NCI-H2029 (cell line): ENCODE results near the gene AMDHD2.
A peak's percentile ranks its signal among the peaks of the same experiment; 100 is the strongest.
"Not testable (repeated sequence)": the region's sequence is repeated elsewhere in the genome, so short reads cannot be mapped to it uniquely, and the experiment has no call there.

Experiments used
- DNase-seq: peaks from one replicate; lab custom pipeline; 2025; lab: John Stamatoyannopoulos, UW

Gene AMDHD2

DNA sequence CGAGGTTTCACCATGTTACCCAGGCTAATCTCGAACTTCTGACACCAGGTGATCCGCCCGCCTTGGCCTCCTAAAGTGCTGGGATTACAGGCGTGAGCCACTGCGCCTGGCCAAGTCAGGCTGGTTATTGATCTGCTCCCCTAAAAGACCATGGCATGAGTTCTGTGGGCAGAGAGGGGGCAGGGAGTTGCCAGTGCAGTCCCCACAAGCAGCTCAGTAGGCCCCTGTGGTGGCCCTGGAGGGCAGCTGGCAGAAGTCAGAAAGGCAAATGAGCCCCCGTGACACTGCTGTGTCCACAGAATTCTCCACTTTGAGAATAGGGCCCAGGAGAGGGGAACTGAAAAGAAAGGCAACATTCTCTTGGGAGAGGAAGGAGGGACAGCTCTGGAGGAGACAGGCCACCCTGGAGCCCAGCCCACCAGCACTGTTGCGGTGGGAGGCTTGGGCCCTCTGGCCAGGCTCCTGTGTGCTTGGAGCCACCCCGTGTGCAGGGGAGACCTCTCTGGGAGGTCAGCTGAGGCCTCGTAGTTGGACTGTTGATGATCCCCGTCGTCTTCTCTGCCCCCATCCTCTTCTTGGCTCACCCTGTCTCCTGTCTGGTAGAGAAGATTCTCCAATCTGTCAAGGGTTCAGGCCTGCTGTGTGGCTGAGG lies 2.1 kb upstream of the AMDHD2 start:
- no peak for DNase-seq

DNA sequence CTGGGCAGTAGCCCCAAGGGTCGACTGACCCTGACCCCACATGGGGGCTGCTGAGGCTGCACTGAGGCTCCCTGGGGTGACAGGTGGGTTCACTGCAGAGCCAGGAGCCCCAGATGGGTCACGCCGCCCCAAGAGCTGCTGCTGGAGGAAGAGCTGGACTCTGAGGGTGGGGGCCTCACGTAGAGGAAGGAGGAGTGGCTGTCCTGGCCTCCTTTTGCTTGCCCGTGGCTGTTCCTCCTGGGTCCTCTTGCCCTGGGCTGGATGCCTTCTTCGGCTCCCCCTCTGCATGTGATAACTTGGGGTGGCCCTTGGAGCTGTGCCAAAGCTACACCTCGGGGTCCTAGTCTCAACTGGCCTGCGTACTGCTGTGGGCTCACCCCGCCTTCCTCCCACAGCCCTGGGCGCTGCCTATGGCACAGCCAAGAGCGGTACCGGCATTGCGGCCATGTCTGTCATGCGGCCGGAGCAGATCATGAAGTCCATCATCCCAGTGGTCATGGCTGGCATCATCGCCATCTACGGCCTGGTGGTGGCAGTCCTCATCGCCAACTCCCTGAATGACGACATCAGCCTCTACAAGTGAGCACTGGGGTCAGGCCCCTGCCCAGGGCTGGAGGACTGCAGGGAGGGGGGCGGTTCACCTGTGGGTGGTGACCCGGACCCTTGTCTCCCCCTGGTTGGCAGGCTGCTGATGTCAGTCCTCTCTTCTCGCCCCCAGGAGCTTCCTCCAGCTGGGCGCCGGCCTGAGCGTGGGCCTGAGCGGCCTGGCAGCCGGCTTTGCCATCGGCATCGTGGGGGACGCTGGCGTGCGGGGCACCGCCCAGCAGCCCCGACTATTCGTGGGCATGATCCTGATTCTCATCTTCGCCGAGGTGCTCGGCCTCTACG lies 1.1 kb upstream of the AMDHD2 start:
- no peak for DNase-seq

DNA sequence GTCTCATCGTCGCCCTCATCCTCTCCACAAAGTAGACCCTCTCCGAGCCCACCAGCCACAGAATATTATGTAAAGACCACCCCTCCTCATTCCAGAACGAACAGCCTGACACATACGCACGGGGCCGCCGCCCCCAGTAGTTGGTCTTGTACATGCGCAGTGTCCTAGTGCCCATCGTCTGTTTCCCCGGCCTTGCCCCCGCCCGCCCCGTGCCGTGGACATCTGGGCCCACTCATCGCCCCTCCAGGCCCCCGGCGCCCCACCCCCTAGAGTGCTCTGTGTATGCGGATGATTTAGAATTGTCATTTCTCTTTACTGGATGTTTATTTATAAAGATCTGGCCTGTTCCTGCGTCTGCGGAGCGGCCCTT lies 475 bp upstream of the AMDHD2 start:
- no peak for DNase-seq

DNA sequence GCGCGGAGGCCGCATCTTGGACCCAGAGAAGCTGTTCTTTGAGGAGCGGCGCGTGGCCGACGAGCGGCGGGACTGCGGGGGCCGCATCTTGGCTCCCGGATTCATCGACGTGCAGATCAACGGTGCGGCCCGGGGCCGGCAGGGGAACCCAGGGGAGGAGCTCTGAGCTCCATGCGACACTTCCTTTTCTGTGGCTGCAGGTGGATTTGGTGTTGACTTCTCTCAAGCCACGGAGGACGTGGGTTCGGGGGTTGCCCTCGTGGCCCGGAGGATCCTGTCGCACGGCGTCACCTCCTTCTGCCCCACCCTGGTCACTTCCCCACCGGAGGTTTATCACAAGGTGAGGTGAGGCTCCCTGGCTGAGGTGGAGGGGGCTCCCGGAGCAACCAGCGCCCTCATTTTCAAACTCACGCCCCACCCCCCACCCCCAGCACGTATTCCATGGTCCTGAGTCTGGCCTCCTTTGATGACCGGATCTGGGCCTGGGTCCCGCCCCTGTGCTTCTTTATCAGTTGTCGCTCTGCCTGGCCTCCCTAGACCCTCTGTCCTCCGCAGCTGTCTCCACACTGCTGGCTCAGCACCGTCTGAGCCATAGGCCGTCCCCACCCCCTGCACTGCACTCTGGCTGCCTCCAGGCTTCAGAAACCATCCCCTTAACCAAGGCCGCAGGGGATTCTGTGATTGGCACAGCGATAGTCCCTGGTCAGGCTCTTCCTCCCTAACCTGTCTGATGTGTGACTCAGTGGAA lies 787 bp downstream of the AMDHD2 start:
- no peak for DNase-seq

DNA sequence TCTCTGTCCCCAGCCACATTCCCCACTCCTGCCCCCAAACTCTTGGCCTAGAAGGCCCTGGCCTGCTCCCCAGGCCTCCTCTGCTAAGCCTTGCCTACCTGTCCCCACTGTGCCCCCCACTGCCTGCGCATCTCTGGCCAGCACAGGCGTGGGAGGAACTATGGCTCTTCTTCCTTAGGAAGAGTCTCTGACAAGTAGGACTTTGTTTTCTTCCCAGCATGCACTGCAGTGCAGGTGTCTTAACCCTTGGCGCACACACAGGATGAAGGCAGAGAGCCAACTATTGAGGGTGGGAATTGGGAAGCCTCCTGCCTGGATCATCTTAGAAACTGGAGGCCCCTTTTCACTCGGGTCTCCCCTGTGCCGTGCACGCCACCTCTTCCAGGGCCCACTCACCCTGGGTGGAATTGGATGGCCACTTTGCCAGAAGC lies 3.6 kb downstream of the AMDHD2 start:
- no peak for DNase-seq

DNA sequence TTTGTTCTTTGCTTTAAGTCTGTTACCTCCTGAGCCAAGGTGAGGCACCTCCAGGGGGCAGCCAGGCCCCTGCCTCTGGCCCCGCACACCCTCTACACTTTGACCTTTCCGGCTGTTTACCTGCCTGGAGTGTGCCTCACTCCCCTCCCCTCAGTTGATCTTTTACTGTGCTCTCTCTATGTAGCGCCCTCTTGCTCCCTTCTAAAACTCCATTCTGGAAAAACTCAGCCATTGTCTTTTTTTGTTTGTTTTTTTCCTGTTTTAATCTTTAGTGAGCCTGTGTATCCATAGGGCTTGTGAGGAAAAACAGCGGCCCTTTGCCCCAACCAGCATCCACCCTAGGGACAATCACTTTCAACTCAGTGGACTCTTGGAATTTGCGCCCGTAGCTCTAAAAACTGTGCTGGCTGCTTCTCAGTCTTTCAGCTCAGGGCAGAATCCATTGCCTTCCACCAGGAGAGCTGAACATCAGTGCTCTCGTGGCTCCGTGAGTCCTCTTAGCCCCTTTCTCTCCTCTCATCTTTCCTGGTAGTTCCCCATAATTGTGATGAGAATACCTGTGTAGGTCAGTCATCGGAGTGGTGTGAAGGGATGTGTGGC lies 4.3 kb downstream of the AMDHD2 start:
- no peak for DNase-seq

DNA sequence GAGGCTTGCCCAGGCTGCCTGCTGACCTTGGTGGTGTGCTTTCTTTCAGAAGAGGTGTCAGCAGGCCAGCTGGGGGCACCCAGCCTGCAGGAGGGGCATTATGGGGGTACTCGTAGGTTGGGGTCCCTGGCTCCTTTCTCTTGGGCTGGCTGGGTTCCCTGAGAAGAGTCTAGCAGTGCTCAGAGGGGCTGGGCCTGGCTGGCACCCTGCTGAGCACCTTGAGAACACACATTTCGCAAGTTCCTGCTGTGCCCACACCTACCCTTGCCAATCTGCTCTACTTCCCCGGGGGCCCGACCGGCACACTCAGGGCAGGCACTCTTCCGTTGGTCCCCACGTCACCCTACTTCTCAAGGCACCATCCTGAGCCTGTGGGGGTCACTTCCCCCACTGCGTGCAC lies 6.0 kb downstream of the AMDHD2 start:
- no peak for DNase-seq

DNA sequence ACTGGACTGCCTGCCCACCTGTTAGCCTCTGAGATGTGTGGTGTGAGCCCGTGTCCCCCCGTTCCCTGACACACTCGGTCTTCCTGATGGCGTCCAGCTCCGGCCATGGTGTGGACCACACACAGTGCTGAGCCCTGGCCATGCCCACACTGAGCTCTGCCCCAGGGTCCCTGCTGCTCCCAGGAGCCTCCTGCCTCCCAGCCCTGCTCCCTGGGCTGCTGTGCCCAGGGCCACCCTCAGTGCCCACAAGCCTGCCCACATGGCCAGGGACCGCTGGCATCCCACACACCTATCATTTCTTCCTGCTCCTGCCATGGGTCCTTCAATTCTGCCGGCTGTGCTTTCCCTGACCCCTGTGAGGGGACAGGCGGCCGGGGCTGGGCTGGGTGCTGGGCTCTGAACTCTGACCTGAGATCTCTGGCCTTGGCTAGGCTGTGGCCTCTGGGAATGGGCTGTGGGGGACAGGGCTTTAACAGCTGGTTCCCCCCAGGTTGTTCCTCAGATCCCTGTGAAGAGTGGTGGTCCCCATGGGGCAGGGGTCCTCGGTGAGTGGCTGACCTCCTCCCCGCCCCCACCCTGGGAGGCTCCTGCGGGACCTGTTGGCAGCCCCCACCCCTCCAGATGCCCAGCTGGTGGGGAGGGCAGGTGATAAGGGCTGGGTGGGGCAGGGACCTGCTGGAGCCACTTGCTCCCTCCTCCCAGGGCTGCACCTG lies 7.1 kb downstream of the AMDHD2 start:
- DNase-seq = no peak

DNA sequence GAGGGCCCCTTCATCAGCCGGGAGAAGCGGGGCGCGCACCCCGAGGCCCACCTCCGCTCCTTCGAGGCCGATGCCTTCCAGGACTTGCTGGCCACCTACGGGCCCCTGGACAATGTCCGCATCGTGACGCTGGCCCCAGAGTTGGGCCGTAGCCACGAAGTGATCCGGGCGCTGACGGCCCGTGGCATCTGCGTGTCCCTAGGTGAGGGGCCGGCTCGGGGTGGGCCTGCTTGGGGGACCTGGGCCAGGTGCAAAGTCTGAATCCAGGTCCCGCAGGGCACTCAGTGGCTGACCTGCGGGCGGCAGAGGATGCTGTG lies 7.6 kb downstream of the AMDHD2 start:
- no peak for DNase-seq

DNA sequence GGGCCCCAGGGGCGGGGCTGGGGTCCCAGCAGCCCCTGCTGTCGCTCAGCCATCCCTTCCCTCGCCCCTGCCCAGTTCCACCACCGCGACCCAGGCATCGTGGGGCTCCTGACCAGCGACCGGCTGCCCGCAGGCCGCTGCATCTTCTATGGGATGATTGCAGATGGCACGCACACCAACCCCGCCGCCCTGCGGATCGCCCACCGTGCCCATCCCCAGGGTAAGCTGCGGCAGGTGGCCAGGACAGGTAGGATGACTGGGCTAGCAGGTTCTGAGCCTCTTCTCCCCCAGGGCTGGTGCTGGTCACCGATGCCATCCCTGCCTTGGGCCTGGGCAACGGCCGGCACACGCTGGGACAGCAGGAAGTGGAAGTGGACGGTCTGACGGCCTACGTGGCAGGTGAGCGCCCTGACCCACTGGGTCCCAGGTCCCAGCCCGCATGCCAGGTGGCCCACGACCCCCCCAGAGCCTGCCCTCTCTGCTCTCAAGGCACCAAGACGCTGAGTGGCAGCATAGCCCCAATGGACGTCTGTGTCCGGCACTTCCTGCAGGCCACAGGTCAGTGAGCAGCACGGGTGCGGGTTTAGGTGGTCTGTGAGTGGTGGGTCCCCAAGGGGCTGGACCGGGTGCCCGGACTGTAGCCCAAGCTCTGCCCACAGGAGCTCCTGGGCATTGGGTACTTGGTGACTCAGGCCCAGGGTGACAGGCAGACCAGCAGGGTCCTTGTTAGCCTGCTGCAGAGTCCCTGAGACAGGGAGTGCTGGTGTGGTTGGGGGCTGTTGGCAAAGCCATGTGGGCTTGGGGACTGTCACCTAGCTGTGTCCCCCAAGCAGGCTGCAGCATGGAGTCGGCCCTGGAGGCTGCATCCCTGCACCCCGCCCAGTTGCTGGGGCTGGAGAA lies 8.2 kb downstream of the AMDHD2 start:
- DNase-seq = no peak

DNA sequence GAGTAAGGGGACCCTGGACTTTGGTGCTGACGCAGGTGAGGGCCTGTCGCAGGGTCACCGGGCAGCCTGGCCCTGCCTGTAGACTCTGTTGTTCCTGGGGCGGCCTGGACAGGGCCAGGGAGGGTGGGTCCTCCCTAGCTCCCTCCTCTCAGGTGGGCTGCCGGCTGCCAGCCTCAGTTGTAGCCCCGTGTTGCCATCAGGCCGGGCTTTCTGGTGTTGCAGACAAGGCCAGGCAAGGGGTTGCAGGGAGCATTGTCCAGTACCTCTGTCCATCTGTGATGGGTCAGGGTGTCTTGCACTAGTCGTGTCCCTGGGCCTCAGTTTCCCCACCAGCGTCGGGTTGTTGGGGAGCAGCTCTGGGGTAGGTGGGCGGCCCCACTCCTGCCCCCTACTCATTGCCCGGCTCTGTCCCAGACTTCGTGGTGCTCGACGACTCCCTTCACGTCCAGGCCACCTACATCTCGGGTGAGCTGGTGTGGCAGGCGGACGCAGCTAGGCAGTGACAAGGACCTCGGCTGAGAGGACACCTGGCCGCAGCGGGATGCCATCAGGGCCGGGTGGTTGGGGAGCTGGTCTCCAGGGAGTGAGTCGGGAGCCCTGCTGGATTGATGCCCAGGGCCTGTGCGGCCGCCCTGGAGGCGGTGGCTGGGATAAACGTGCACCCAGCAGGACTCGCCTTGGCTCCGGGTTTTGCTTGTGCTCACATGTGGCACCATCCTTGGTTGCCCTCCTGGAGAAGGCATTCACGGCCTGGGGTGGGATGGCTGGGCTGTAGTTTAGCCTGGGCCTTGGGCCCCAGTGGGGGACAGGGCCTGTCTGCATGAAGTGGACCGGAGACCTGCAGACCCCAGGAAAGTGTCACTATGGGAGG lies 9.1 kb downstream of the AMDHD2 start:
- no peak for DNase-seq

DNA sequence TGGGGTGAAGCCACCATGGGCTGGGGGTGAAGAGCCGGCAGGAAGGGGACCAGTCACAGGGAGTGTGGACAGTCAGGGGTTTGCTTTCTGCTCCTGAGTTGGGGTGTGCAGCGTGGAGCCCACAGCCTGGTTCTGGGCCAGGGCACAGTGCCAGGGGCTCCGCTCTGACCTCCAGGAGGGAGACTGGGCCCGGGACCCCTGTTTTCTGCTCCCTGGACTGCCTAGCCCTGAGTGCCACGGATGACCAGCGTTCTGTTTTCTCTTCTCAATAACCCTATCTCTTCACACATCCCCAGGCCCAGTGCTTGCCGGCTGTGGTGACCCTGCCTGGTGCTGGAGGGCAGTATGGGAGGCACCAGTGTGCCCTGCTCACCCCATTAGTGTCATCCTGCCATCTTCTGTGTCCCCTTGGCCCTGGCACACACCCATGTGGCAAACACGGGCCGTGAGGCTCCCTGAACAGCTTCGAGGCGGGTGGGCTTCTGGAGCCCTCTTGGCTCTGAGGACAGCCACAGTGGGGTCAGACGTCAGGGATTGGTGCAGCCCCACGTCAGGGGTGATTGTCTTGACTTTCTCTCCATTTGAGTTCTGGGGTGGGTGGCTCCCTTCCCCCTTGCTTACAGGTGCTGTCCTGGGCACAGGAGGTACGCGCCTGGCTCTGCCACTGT lies 9.9 kb downstream of the AMDHD2 start:
- no peak for DNase-seq

DNA sequence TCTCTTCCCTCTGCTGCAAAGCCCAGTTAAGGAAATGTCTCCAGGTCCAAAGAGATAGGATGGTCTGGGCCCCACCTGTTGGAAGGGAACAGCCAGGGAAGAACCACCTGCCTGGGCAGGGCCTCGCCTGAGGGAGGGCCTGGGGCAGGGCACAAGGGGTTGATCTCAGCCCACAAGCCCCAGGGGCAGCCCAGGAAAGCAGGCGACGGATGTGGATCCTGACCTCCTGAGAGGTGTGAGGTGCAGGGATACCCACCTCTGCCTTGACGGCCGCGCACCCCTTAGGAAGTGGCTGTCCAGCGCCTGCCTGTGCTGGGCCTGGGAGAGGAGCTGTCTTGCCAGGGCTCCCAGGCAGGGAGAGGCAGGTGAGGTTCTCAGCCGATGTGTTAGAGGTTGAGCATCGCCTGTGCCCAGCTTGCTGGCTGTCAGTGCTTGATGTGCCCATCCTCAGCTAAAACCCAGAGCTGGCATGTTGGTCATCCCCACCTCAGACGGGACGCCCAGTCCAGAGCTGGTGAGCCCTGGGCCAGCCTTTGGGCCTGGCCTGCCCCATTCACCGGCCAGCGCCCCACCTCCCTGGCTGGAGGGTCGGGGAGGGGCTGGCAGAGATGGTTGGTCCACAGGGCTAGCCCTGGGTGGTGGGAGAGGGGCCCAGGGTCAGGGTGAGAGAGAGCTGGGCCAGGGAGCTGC lies 10.6 kb downstream of the AMDHD2 start:
- no peak for DNase-seq

DNA sequence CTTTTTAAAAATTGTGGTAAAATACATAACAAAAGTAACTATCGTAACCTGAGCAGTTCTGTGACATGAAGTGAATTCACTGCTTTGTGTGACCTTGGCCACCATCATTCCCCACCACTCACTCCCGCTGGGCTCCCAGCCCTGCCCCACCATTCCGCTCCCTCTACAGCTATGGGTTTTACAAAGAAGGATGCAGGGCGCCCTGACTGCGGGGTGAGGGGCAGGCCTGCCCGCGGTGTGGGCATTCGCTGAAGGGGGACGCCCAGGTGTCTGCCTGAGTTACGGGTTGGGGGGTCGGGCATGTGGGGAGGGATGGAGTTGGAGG lies 11.2 kb downstream of the AMDHD2 start, which contains the start of gene CEMP1:
TSS of gene CEMP1 (minus strand) at position 38 of the 325 bp plus-strand sequence. CDS start 335 bp downstream, outside the sequence.
- DNase-seq = no peak

DNA sequence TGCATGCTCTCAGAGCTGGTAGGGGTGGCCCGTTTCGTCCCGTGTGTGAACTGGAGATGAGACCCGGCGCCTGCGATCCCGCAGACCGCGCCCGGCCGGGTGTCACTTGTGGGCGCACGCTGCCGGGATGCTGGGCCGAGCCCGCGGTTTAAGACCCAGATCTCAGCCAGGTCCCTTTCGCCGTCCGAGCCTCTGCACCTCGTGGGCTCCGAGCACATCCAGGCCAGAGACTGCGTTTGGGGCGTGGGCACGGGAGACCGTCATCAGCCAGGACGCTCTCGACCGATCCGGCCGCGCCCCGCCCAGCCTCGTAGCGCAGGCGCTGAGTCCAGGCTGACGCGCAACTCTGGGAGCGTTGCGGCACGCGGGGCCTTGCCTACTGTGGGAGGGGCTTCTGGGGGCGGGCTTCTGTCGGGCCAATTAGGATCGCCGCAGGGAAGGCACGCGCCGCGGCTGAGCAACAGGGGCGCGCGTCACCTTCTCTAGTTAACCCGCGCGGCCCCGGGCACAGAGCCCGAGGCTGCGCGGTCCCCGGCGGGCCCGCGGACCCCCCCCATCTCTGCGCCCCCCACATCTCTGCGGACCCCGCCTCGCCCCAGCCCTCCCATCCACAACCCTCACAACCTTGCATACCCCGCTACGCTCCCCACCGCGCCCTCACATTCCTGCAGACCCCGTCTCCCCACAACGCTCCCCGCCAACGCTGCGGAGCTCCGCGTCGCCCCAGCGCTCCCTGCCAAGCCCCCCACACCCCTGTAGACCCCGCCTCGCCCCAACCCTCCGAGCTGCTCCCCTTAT lies 11.7 kb downstream of the AMDHD2 start:
- peak; percentile 95 for DNase-seq

DNA sequence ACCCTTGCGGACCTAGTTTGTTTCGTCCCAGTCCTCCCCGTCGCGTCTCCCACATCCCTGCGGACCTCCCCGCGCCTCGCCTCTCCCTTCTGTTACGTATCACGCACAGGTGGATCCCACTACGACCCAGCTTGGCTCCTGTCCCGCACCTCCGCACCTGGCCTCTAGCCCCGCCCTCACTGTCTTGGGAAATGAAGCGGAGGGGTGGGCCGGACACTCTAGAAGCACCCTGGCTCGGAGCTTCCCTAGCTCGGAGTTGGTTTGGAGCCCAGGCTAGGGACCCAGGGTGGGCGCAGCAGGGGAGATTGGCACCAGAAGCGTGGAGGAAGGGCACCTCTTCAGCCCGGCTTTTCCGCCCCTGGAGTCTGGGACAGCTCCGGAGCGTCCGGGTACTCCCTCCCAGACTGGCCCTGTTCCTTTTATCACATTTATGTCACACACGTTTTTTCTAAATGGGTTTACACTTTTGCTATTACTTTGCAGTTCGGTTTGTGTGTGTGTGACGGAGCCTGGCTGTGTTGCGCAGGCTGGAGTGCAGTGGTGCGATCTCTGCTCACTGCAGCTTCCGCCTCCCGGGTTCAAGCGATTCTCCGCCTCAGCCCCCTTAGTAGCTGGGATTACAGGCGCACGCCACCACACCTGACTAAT lies 12.4 kb downstream of the AMDHD2 start:
- peak; percentile 83 for DNase-seq

DNA sequence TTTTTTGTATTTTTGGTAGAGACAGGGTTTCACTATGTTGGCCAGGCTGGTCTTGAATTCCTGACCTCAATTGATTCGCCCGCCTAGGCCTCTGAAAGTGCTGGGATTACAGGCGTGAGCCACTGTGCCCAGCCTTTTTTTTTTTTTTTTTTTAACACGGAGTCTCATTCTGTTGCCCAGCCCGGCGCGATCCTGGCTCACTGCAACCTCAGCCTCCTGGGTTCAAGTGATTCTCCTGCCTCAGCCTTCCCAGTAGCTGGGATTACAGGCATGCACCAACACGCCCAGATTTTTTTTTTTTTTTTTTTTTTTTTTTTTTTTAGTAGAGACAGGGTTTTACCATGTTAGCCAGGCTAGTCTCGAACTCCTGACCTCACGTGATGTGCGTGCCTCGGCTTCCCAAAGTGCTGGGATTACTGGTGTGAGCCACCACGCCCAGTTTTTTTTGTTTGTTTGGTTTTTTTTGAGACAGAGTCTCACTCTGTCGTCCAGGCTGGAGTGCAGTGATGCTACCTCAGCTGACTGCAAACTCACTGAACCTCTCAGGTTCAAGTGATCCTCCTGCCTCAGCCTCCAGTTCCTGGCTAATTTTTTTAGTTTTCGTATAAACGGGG lies 13.1 kb downstream of the AMDHD2 start:
- DNase-seq = not testable (repeated sequence)
